GM12878 (cell line): ENCODE measurements around the gene NCBP1. TPM values are rescaled to one million over a fixed set of nuclear protein-coding genes. Genes with fewer than 3 reads are reported as not detected.

Experiments
- ATAC-seq: fragments of 200-7000 bp; cut with Tn5 transposase; 3 replicates; pipeline ENCODE4 v1.9.1; 2020; ENCODE audit warnings: mild to moderate bottlenecking, moderate library complexity
- BruUV-seq: library from RNA; stranded (reverse); fragments of 400-500 nt; replicated peaks from 2 replicates; lab custom pipeline; 2021; lab: Mats Ljungman, UMichigan
- CTCF ChIA-PET: fragments of 300-600 bp; sonication (Branson Sonifier 250); formaldehyde crosslinking; extraction: SDS; loops from one replicate; lab custom pipeline; 2021; ENCODE audit warnings: inconsistent platforms; lab: Yijun Ruan, JAX
- POLR2A ChIA-PET: fragments of 350-600 bp; formaldehyde crosslinking; extraction: SDS; loops from one replicate; lab custom pipeline; 2021; ENCODE audit warnings: inconsistent platforms; lab: Charles Lee
- RAD21 ChIA-PET: fragments of 300-600 bp; sonication (Branson Sonifier 250); formaldehyde crosslinking; loops from one replicate; lab custom pipeline; 2023; ENCODE audit warnings: antibody characterized with exemption; ENCODE audit not compliant: unreplicated experiment; lab: Charles Lee
- SMC1A ChIA-PET: fragments of 300-600 bp; sonication (Branson Sonifier 250); formaldehyde crosslinking; loops from one replicate; lab custom pipeline; 2023; ENCODE audit not compliant: unreplicated experiment, uncharacterized antibody; lab: Charles Lee
- DNase-seq: peaks from one replicate; pipeline ENCODE4 v3.0.0-alpha.2; 2011; ENCODE audit warnings: low read depth, low spot score
- FAIRE-seq: peaks from 3 replicates; lab custom pipeline; 2011; peaks lifted over from hg19 to GRCh38; lab: Jason Lieb, UNC
- H2AFZ ChIP-seq: 2 replicates; pipeline ENCODE4 v1.6.0; 2011; ENCODE audit warnings: low read depth, low read length, control low read depth; ENCODE audit not compliant: control insufficient read depth
- H3K27ac ChIP-seq: 2 replicates; pipeline ENCODE4 v1.5.1; 2011; ENCODE audit warnings: control low read depth; ENCODE audit not compliant: control insufficient read depth, insufficient read depth
- H3K27me3 ChIP-seq, 2 experiments: replicated peaks in 1 of 2; 2 replicates each; pipeline versions ENCODE4 v1.6.0 to v1.6.1; 2011; ENCODE audit warnings: low read length in 1 of 2; ENCODE audit not compliant: control insufficient read depth in 2 of 2, insufficient read depth in 2 of 2
- H3K36me3 ChIP-seq, 2 experiments: 2 replicates each; pipeline ENCODE4 v1.5.1; 2011; ENCODE audit warnings: low read length in 1 of 2; ENCODE audit not compliant: control insufficient read depth in 2 of 2, insufficient read depth in 2 of 2
- H3K4me1 ChIP-seq: 2 replicates; pipeline ENCODE4 v1.6.1; 2011; ENCODE audit warnings: mild to moderate bottlenecking, low read length, moderate library complexity, mixed read lengths; ENCODE audit not compliant: control insufficient read depth, insufficient read depth
- H3K4me2 ChIP-seq: 2 replicates; pipeline ENCODE4 v1.6.0; 2011; ENCODE audit warnings: control low read depth; ENCODE audit not compliant: control insufficient read depth, insufficient read depth
- H3K4me3 ChIP-seq: fragments of 200-600 bp; sonication (generic); 2 replicates; pipeline ENCODE4 v1.5.1; 2016
- H3K79me2 ChIP-seq: 2 replicates; pipeline ENCODE4 v1.6.0; 2011; ENCODE audit warnings: low read length; ENCODE audit not compliant: control insufficient read depth, insufficient read depth
- H3K9ac ChIP-seq: 2 replicates; pipeline ENCODE4 v1.8.0; 2011; ENCODE audit warnings: low read length, control low read depth, mixed read lengths; ENCODE audit not compliant: control insufficient read depth, insufficient read depth
- H3K9me3 ChIP-seq: replicated peaks from 3 replicates; pipeline ENCODE4 v1.5.1; 2011; ENCODE audit warnings: mild to moderate bottlenecking, low read length; ENCODE audit not compliant: control insufficient read depth, insufficient read depth
- H4K20me1 ChIP-seq: 2 replicates; pipeline ENCODE4 v1.6.0; 2011; ENCODE audit not compliant: control insufficient read depth, insufficient read depth
- CTCF ChIP-seq, 3 experiments: IDR thresholded peaks in 2 of 3; conservative IDR thresholded peaks in 1 of 3; 2 replicates each; pipeline ENCODE4 v1.5.1; 2011; ENCODE audit warnings: low read depth in 3 of 3, low read length in 3 of 3, mild to moderate bottlenecking in 3 of 3, control low read depth in 2 of 3, moderate library complexity in 2 of 3, inconsistent platforms in 1 of 3, mixed read lengths in 1 of 3; ENCODE audit not compliant: control insufficient read depth in 2 of 3, insufficient read depth in 1 of 3; ENCODE audit errors: extremely low read depth in 1 of 3
- EGR1 ChIP-seq, 2 experiments: IDR thresholded peaks; 1 replicate in 1 of 2; 2 replicates in 1 of 2; pipeline ENCODE4 v1.6.1; 2011 to 2012; ENCODE audit warnings: low read depth in 2 of 2, low read length in 2 of 2, borderline replicate concordance in 1 of 2, mild to moderate bottlenecking in 1 of 2, moderate library complexity in 1 of 2
- RAD21 ChIP-seq: IDR thresholded peaks from 2 replicates; pipeline ENCODE4 v1.6.1; 2011; ENCODE audit warnings: mild to moderate bottlenecking, low read depth, low read length, moderate library complexity; ENCODE audit not compliant: insufficient read depth
- RUNX3 ChIP-seq: IDR thresholded peaks from 2 replicates; pipeline ENCODE4 v1.6.1; 2012; ENCODE audit warnings: low read length, inconsistent platforms
- SIX5 ChIP-seq: IDR thresholded peaks from 2 replicates; pipeline ENCODE4 v1.6.1; 2011; ENCODE audit warnings: mild to moderate bottlenecking, low read depth, low read length, moderate library complexity; ENCODE audit not compliant: severe bottlenecking
- SMC3 ChIP-seq: IDR thresholded peaks from 2 replicates; pipeline ENCODE4 v1.6.1; 2011; ENCODE audit warnings: low read length, improper control_type of control experiment, borderline replicate concordance
- YBX1 ChIP-seq: fragments of 450-650 bp; IDR thresholded peaks from 2 replicates; pipeline ENCODE4 v1.6.1; 2016; ENCODE audit warnings: antibody characterized with exemption
- YY1 ChIP-seq: IDR thresholded peaks from 2 replicates; pipeline ENCODE4 v1.6.1; 2011; ENCODE audit warnings: low read depth, mild to moderate bottlenecking, low read length
- ZZZ3 ChIP-seq: IDR thresholded peaks from 2 replicates; pipeline ENCODE4 v1.6.1; 2011; ENCODE audit warnings: low read depth; ENCODE audit not compliant: control insufficient read depth, insufficient read length
- WGBS: methylation state at CpG from one replicate; pipeline ENCODE4 v1.1.6; 2016; ENCODE audit warnings: low lambda C conversion rate; ENCODE audit not compliant: insufficient replicate concordance, insufficient coverage; ENCODE audit errors: missing lambda C conversion rate; 5-methylcytosine and 5-hydroxymethylcytosine counted together
- in situ Hi-C: fragments of 300-500 bp; cut with MboI; formaldehyde crosslinking; loops from 9 replicates; pipeline ENCODE4 v1.14.3; 2018; ENCODE audit warnings: mixed read lengths
- intact Hi-C: fragments of 100-400 bp; cut with micrococcal nuclease; formaldehyde crosslinking; loops from one replicate; pipeline ENCODE4 v1.14.2; 2022; ENCODE audit not compliant: unreplicated experiment
- polyA plus RNA-seq, 11 experiments: library from polyadenylated mRNA; depleted of rRNA in 4 of 11; unstranded in 6 of 11; stranded (reverse) in 5 of 11; fragments of >200 nt; fragmentation: Nextera tagmentation in 4 of 11; fragmentation: Illumina TruSeq in 1 of 11; extraction: Ambion mirVana in 4 of 11; extraction: Trizol in 1 of 11; gene quantifications; 1 replicate in 1 of 11; 2 replicates in 10 of 11; pipeline versions ENCODE4 v1.2.1 to v1.2.3, GENCODE V29; 2011 to 2016; ENCODE audit warnings: inconsistent platforms in 2 of 11, missing spikeins in 2 of 11, low read depth in 1 of 11
- total RNA-seq, 4 experiments: library from RNA; depleted of rRNA in 3 of 4; stranded (reverse); fragments of >200 nt in 3 of 4; fragmentation: Illumina TruSeq in 1 of 4; extraction: Trizol in 1 of 4; gene quantifications; 2 replicates each; pipeline versions ENCODE4 v1.2.1 to v1.2.3, GENCODE V29; 2013 to 2021

The NCBP1 gene
- total and polyA plus RNA-seq, 10 of the 15 experiments (the other 5 are each of a cell fraction or from before 2014, with no cell fraction given) = 14.7 to 70.9 (median 36.0) TPM

- no peak overlapping the region for H3K27ac ChIP-seq
- intact Hi-C loops = loop anchor here (1.0 to 10.0 kb wide), 3 partner anchors 191 to 554 kb away; no protein-coding TSS in a partner anchor
- peak; percentile 96 for ATAC-seq
- no peak overlapping the region for H3K4me3 ChIP-seq
- no peaks in the 10 kb centered on the region for H3K9me3 ChIP-seq
- CTCF ChIA-PET = interaction anchor here (1.8 kb wide), 1 partner anchor 188 kb away, joined by 4 read pairs; no protein-coding TSS in a partner anchor
- in situ Hi-C loops = no loop called here
- peaks cover 1 to 2% of the 10 kb centered on the region in 2 experiments; a peak in 1 of 4 replicates for H3K27me3 ChIP-seq
- H3K4me2 ChIP-seq = no peak overlapping the region
- no peaks in the 10 kb centered on the region for H3K79me2 ChIP-seq
- SMC1A ChIA-PET = no interaction called here
- peaks cover 5% of the 10 kb centered on the region for H3K4me1 ChIP-seq
- no peak overlapping the region for H3K9ac ChIP-seq
- H2AFZ ChIP-seq = no peak overlapping the region
- DNase-seq = no peak
- WGBS = 22% methylated on average over 9 of the region's 9 CpGs
- POLR2A ChIA-PET = no interaction called here
- FAIRE-seq = peak; percentile 98
- no TSS peak for BruUV-seq
- RAD21 ChIA-PET = no interaction called here
- TF ChIP-seq YY1 (peak; percentile 35; the same call in 1 of the 2 replicates), SMC3 (peak; percentile 83), YBX1 (no peak), ZZZ3 (no peak), CTCF (IDR thresholded peaks at IDR 0.05 in 2 of 3, conservative IDR thresholded peaks at IDR 0.05 in 1 of 3; ENCODE audit: control insufficient read depth in 2 of 3, extremely low read depth in 1 of 3, insufficient read depth in 1 of 3, low read depth in 3 of 3, low read length in 3 of 3) (peak; percentile 72 to 85 (median 85)), SIX5 (no peak), RAD21 (peak; percentile 85), RUNX3 (0 out of 2 replicates have a peak, but pooled peaks have one; percentile 1), EGR1 (IDR thresholded peaks at IDR 0.05; ENCODE audit: borderline replicate concordance in 1 of 2, low read depth in 2 of 2, low read length in 2 of 2) (no peak)
- H3K36me3 ChIP-seq = no peaks in the 10 kb centered on the region
- H4K20me1 ChIP-seq = no peaks in the 10 kb centered on the region
These were observed 77.0 kb downstream of the NCBP1 start for GRCh38 chr9:97710356-97711222.
